ENCODE data around the gene AMN.

DNA sequence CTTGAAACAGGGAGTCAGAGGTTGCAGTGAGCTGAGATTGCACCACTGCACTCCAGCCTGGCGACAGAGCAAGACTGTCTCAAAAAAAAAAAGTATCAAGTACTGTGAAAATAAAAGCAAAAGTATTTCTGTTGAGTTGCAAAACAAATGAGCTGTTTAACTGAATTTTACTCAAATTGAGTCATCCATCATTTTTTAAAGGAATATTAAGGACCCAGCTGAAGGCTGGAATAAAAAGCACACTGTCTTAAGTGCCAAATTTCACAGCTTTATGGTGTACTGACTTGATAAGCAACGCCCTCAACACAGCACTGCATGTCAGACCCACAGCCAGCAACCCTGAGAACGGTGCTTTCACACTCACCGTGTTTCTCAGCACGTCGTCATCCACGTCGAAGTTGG, 57.9 kb downstream of the AMN start:
- TF ChIP-seq EZH2 (IDR thresholded peaks at IDR 0.05; ENCODE audit: insufficient read depth, poor library complexity, severe bottlenecking), result no peak
- no peak for TF ChIP-seq EZH2phosphoT487 (IDR thresholded peaks at IDR 0.05; ENCODE audit: insufficient read depth, low read depth)
